Ramos (cell line): Measurements from ENCODE around the gene OPRD1.
"Not testable (repeated sequence)": the region's sequence is repeated elsewhere in the genome, so short reads cannot be mapped to it uniquely, and the experiment has no call there.

Experiments used
- in situ Hi-C: fragments of 300-500 bp; cut with MboI; formaldehyde crosslinking; loops from one replicate; pipeline ENCODE4 v1.14.3; 2022; ENCODE audit warnings: low sequenced_read_pairs; ENCODE audit not compliant: unreplicated experiment

OPRD1 gene

GRCh38 chr1:28811766-28812668, at the start of gene OPRD1:
TSS of gene OPRD1 (plus strand) at chr1:28812170. CDS start at chr1:28812384, 214 bp downstream.
- in situ Hi-C loops = no loop called here

GRCh38 chr1:28766532-28767183, 45.3 kb upstream of the OPRD1 start:
- in situ Hi-C loops = no loop called here

- in situ Hi-C loops = no loop called here
Observed at GRCh38 chr1:28770601-28771165, 41.3 kb upstream of the OPRD1 start.

- in situ Hi-C loops = not testable (repeated sequence)
Observed at GRCh38 chr1:28771921-28772320, 40.0 kb upstream of the OPRD1 start.

- in situ Hi-C loops = no loop called here
Observed at GRCh38 chr1:28773105-28773504, 38.9 kb upstream of the OPRD1 start.

GRCh38 chr1:28775121-28775942, 36.6 kb upstream of the OPRD1 start:
- in situ Hi-C loops = loop anchor here (25.0 kb wide), 1 partner anchor 262 kb away; no protein-coding TSS in a partner anchor

- in situ Hi-C loops = loop anchor here (25.0 kb wide), 1 partner anchor 261 kb away; no protein-coding TSS in a partner anchor
Observed at GRCh38 chr1:28776341-28776740, 35.6 kb upstream of the OPRD1 start.

- in situ Hi-C loops = loop anchor here (25.0 kb wide), 1 partner anchor 259 kb away; no protein-coding TSS in a partner anchor
Observed at GRCh38 chr1:28778021-28778420, 33.9 kb upstream of the OPRD1 start.

- in situ Hi-C loops = loop anchor here (25.0 kb wide), 1 partner anchor 257 kb away; no protein-coding TSS in a partner anchor
Observed at GRCh38 chr1:28779751-28780408, 32.1 kb upstream of the OPRD1 start.

GRCh38 chr1:28781305-28781704, 30.7 kb upstream of the OPRD1 start:
- in situ Hi-C loops = loop anchor here (25.0 kb wide), 1 partner anchor 256 kb away; no protein-coding TSS in a partner anchor

- in situ Hi-C loops = loop anchor here (25.0 kb wide), 1 partner anchor 255 kb away; no protein-coding TSS in a partner anchor
Observed at GRCh38 chr1:28782011-28782410, 30.0 kb upstream of the OPRD1 start.

GRCh38 chr1:28783363-28783762, 28.6 kb upstream of the OPRD1 start:
- in situ Hi-C loops = loop anchor here (25.0 kb wide), 1 partner anchor 254 kb away; no protein-coding TSS in a partner anchor

- in situ Hi-C loops = loop anchor here (5.0 to 25.0 kb wide), 2 partner anchors 78 to 248 kb away; no protein-coding TSS in a partner anchor
Observed at GRCh38 chr1:28789412-28789811, 22.6 kb upstream of the OPRD1 start.

GRCh38 chr1:28789816-28790215, 22.2 kb upstream of the OPRD1 start:
- in situ Hi-C loops = loop anchor here (5.0 to 25.0 kb wide), 2 partner anchors 77 to 247 kb away; no protein-coding TSS in a partner anchor

- in situ Hi-C loops = loop anchor here (25.0 kb wide), 1 partner anchor 247 kb away; no protein-coding TSS in a partner anchor
Observed at GRCh38 chr1:28790377-28791035, 21.5 kb upstream of the OPRD1 start.

- in situ Hi-C loops = loop anchor here (25.0 kb wide), 1 partner anchor 245 kb away; no protein-coding TSS in a partner anchor
Observed at GRCh38 chr1:28791929-28792328, 20.0 kb upstream of the OPRD1 start.

- in situ Hi-C loops = loop anchor here (25.0 kb wide), 1 partner anchor 245 kb away; no protein-coding TSS in a partner anchor
Observed at GRCh38 chr1:28792644-28793121, 19.3 kb upstream of the OPRD1 start.

GRCh38 chr1:28794582-28794981, 17.4 kb upstream of the OPRD1 start:
- in situ Hi-C loops = loop anchor here (25.0 kb wide), 1 partner anchor 243 kb away; no protein-coding TSS in a partner anchor
